Activated CD4-positive, alpha-beta T cell treated with anti-CD3 and anti-CD28 coated beads, Interleukin-2, amount 10 ng/mL, durations not matched to agents 24 days and 14 days (primary cell): ENCODE data around the gene DPP10. TPM values are rescaled to one million over a fixed set of nuclear protein-coding genes. Genes with fewer than 3 reads are reported as not detected.

Source experiments
- DNase-seq: peaks from one replicate; pipeline ENCODE4 v3.0.0; 2022
- H3K27ac Mint-ChIP-seq: one replicate; pipeline ENCODE4 v1.8.0; 2022; ENCODE audit warnings: mild to moderate bottlenecking, mixed read lengths
- H3K27me3 Mint-ChIP-seq: one replicate; pipeline ENCODE4 v1.8.0; 2022; ENCODE audit warnings: mixed read lengths
- H3K36me3 Mint-ChIP-seq: one replicate; pipeline ENCODE4 v1.8.0; 2022; ENCODE audit warnings: low read depth, mild to moderate bottlenecking, mixed read lengths
- H3K4me1 Mint-ChIP-seq: one replicate; pipeline ENCODE4 v1.8.0; 2021; ENCODE audit warnings: mixed read lengths
- H3K4me3 Mint-ChIP-seq: one replicate; pipeline ENCODE4 v1.8.0; 2022; ENCODE audit warnings: mild to moderate bottlenecking, moderate library complexity, mixed read lengths
- H3K9me3 Mint-ChIP-seq: one replicate; pipeline ENCODE4 v1.8.0; 2021; ENCODE audit warnings: mixed read lengths
- intact Hi-C: fragments of 100-400 bp; cut with micrococcal nuclease; formaldehyde crosslinking; loops from one replicate; pipeline ENCODE4 v1.15.1; 2023
- total RNA-seq: library from RNA; stranded (reverse); gene quantifications from 2 replicates; pipeline ENCODE4 v1.2.3, GENCODE V29; 2022

Gene DPP10
- total RNA-seq, 1 donor from 2014 or later: not detected

DNA sequence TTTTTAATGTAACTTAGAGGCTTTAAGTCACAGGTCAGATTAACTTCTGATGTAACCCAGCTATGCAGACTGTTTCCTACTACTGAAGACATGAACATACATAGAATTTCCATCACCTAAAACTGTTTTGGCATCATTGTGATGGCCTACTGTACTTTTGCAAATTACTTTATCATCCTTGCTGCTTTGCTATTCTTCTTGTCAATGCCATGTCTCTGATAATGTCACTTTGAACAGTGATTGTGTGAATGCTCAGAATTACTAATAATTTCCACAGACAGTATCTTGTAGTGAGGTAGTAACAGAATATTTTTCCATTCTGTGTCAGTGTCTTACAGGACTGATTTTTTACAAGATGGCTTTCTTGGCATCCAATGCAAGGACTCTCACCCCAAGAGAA lies 663.5 kb downstream of the DPP10 start:
- Mint-ChIP-seq H3K27me3 (no peaks in the 10 kb centered on the region), H3K4me1 (no peaks in the 10 kb centered on the region), H3K36me3 (no peaks in the 10 kb centered on the region), H3K9me3 (peaks cover 4% of the 10 kb centered on the region), H3K27ac (no peak overlapping the region), H3K4me3 (no peak overlapping the region)
- no peak for DNase-seq
- intact Hi-C loops: no loop called here

DNA sequence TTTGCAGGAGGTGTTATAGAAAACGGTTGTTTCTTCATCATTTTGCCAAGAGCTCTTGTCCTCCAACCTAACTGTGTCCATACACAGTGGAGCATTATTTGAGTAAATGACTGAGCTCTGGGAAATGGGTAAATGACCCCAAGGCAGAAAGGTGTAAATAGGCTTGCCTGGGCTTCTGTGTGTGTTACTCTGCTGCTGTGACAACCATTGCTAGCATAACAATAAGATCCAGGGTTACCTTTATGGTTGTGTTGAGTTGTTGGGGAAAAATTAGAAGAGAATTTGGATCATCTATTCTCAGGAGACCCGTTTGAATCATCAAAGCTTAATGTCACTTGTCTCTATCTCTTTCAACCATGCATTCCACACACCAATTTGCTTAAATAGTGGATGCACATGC lies 672.7 kb downstream of the DPP10 start:
- Mint-ChIP-seq H3K27ac (no peak overlapping the region), H3K9me3 (no peaks in the 10 kb centered on the region), H3K4me3 (no peak overlapping the region)

DNA sequence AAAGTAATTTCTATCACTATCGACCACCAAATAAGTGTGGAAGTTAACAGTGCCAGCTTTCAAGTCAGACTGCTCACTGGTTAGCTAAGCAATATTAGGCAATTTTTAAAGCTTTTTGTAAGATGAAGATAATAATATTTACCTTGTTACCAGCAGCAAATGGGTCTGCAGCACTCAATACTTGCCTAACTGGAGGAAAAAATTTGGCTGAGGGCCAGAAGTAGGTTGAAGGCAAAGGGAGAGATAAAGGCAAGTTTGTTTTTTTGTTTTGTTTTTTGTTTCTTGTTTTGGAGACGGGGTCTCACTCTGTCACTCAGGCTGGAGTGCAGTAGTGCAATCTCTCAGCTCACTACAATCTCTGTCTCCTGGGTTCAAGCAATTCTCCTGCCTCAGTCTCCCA lies 675.9 kb downstream of the DPP10 start:
- H3K27ac Mint-ChIP-seq: no peak overlapping the region
- intact Hi-C loops: no loop called here
- no peaks in the 10 kb centered on the region for H3K4me1 Mint-ChIP-seq
- H3K36me3 Mint-ChIP-seq: no peaks in the 10 kb centered on the region
- H3K9me3 Mint-ChIP-seq: no peaks in the 10 kb centered on the region
- no peak for DNase-seq
- no peaks in the 10 kb centered on the region for H3K27me3 Mint-ChIP-seq
- no peak overlapping the region for H3K4me3 Mint-ChIP-seq

More for the DNA sequence above, 672.7 kb downstream of the DPP10 start:
- intact Hi-C loops: no loop called here
- Mint-ChIP-seq H3K36me3 (no peaks in the 10 kb centered on the region), H3K4me1 (no peaks in the 10 kb centered on the region), H3K27me3 (no peaks in the 10 kb centered on the region)
- DNase-seq: no peak

GRCh38 chr2:115119086-115119485 lies 676.6 kb downstream of the DPP10 start:
- H3K9me3 Mint-ChIP-seq: no peaks in the 10 kb centered on the region
- DNase-seq: no peak
- H3K4me1 Mint-ChIP-seq: no peaks in the 10 kb centered on the region
- H3K27me3 Mint-ChIP-seq: no peaks in the 10 kb centered on the region
- no peak overlapping the region for H3K4me3 Mint-ChIP-seq
- H3K36me3 Mint-ChIP-seq: no peaks in the 10 kb centered on the region
- intact Hi-C loops: no loop called here
- H3K27ac Mint-ChIP-seq: no peak overlapping the region

DNA sequence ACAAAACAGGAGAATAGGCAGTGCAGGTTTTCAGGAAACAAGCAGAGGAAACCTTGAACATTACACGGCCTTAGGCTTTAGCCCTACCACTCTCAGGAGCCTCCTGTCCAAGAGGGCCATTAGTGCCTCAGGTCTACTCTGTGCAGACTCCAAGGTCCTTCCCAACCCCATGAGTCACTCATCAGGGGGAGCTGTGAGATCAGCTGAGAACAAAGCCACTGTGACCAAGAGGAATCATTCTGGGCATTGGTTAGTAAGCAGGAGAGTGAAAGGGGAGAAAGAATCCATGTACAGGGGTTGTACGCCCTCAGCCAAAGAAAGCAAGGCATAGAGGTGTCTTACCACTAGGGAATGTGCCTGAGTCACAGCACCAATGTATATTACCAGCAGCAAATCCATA lies 680.3 kb downstream of the DPP10 start:
- Mint-ChIP-seq H3K4me1 (no peaks in the 10 kb centered on the region), H3K27me3 (no peaks in the 10 kb centered on the region), H3K36me3 (no peaks in the 10 kb centered on the region), H3K4me3 (no peak overlapping the region), H3K27ac (no peak overlapping the region), H3K9me3 (no peaks in the 10 kb centered on the region)
- intact Hi-C loops: no loop called here
- DNase-seq: no peak

DNA sequence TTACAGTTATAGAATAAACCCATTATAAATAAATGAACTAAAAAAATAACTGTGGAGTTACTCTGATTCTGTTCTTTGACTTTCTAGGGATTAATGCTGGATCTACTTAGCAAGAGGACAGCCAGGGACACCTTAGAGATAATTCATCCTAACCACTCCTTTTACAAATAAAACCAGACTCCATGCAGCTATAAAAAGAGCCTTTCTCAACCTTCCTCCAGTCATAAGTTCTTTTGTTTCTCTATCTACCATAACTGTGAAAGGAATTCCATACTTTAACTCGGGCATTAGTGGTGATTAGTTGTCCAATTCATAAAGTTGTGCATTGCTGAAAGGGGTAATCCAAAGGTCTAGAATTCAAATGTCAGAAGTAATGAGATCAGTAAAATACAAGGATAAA lies 682.4 kb downstream of the DPP10 start:
- H3K27me3 Mint-ChIP-seq: no peaks in the 10 kb centered on the region
- no peak overlapping the region for H3K27ac Mint-ChIP-seq
- no peaks in the 10 kb centered on the region for H3K4me1 Mint-ChIP-seq
- intact Hi-C loops: no loop called here
- no peaks in the 10 kb centered on the region for H3K36me3 Mint-ChIP-seq
- no peaks in the 10 kb centered on the region for H3K9me3 Mint-ChIP-seq
- H3K4me3 Mint-ChIP-seq: no peak overlapping the region
- no peak for DNase-seq

DNA sequence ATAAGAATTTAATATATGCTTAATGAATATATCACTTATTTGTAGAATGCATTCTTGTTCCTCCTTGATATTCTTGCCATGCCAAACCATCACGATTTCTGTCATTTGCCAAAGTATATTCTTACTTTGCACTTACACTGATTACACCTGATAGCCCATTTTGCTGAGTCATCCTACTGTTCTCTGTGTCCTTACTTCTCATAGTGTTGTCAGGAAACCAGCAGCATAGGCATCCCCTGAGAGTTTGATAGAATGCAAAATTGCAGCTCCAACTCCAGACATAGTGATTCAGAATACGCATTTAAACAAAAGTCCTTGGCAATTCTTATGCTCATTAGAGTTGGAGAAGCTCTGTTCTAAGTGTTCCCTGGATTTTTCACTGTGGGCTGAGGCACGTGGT lies 687.1 kb downstream of the DPP10 start:
- no peaks in the 10 kb centered on the region for H3K9me3 Mint-ChIP-seq

GRCh38 chr2:115160531-115161080 lies 718.2 kb downstream of the DPP10 start:
- Mint-ChIP-seq H3K36me3 (no peaks in the 10 kb centered on the region), H3K9me3 (peaks cover 4% of the 10 kb centered on the region), H3K4me1 (no peaks in the 10 kb centered on the region), H3K4me3 (no peak overlapping the region), H3K27ac (no peak overlapping the region), H3K27me3 (peaks cover 25% of the 10 kb centered on the region)
- DNase-seq: no peak
- intact Hi-C loops: no loop called here

More for the DNA sequence above, 687.1 kb downstream of the DPP10 start:
- no peaks in the 10 kb centered on the region for H3K4me1 Mint-ChIP-seq
- H3K27me3 Mint-ChIP-seq: no peaks in the 10 kb centered on the region
- no peak overlapping the region for H3K4me3 Mint-ChIP-seq
- no peak overlapping the region for H3K27ac Mint-ChIP-seq
- DNase-seq: no peak
- intact Hi-C loops: no loop called here
- H3K36me3 Mint-ChIP-seq: no peaks in the 10 kb centered on the region

DNA sequence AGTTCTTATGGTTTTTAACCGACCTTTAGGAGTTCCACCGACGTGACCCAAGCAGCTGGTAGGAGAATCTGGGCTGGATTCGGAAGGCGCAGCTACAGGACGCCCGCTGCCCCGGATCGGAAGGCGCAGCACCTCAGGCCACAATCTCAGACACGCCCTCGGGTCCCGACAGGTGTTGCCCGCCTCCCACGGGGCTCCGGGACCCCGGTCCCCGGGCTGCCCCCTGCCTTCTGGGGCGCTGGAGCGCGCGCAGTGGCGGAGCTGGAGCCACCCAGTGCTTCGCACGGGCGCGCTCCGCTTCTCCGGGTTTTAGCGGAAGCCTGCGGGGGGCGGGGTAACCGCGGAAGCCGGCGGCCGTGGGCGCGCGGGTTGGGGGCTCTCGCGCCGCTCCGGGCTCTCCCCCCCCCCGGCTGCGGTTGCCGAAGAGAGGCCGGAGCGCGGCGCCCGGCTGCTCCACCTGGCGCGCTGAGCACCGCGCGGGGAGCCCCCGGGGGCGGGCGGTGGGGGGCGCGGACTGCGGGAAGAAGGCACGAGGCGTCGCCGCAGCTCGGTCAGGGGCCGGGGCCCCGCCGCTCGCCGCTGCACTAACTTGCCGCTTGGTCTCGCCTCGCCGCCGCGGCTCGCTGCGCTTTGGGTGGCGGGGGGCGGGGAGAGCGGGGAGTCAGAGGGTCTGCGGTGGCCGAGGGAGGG lies 718.8 kb downstream of the DPP10 start:
- peaks cover 4% of the 10 kb centered on the region for H3K9me3 Mint-ChIP-seq
- no peak for DNase-seq
- no peak overlapping the region for H3K27ac Mint-ChIP-seq
- no peaks in the 10 kb centered on the region for H3K4me1 Mint-ChIP-seq
- peaks cover 25% of the 10 kb centered on the region for H3K27me3 Mint-ChIP-seq
- no peak overlapping the region for H3K4me3 Mint-ChIP-seq
- no peaks in the 10 kb centered on the region for H3K36me3 Mint-ChIP-seq
- intact Hi-C loops: no loop called here

GRCh38 chr2:115161771-115162493 lies 719.5 kb downstream of the DPP10 start:
- intact Hi-C loops: no loop called here
- Mint-ChIP-seq H3K27me3 (peaks cover 25% of the 10 kb centered on the region), H3K36me3 (no peaks in the 10 kb centered on the region), H3K4me1 (no peaks in the 10 kb centered on the region), H3K4me3 (no peak overlapping the region), H3K9me3 (peaks cover 4% of the 10 kb centered on the region), H3K27ac (no peak overlapping the region)
- no peak for DNase-seq

DNA sequence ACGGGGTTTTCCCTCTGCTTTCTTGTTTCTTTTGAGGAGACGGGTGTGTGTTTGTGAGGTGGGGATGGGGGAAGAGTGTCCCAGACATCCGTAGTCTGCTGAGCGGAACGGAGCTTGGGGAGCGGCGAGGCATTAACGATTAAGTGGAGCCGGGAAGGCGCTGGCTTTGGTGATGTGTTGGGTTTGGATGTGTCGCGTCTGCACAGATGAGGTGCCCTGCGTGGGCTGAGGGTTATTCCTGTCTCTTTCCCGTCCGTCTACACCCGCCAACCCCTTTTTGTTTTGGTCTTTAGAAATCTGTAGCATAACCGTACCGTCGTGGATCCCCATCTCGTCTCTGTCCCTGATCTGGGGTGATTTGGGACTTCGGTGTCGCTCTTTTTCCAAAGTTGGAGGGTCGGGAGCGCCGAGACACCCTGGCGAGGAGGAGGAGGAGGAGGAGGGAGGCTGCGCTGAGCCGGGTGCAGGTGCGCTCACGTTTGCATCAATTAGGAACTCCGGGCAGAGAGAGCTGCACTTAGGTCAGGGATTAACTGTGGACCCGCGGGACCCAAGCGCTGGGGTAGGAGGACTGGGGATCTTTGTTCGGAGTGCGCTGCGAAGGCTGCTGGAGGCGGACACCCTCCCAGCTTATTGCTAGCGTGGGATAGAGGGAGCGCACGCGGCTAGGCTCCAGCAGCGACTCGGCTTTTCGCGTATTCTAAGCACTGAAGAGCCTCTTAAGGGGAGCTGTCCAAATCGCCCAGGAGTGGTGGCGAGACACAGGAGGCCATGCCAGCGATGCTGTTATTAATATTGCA lies 720.3 kb downstream of the DPP10 start:
- no peak overlapping the region for H3K4me3 Mint-ChIP-seq
- intact Hi-C loops: no loop called here
- no peak for DNase-seq
- H3K36me3 Mint-ChIP-seq: no peaks in the 10 kb centered on the region
- no peak overlapping the region for H3K27ac Mint-ChIP-seq
- H3K9me3 Mint-ChIP-seq: peaks cover 4% of the 10 kb centered on the region
- no peaks in the 10 kb centered on the region for H3K4me1 Mint-ChIP-seq
- peaks cover 25% of the 10 kb centered on the region for H3K27me3 Mint-ChIP-seq

- no peaks in the 10 kb centered on the region for H3K4me1 Mint-ChIP-seq
- intact Hi-C loops: no loop called here
- no peak for DNase-seq
- no peak overlapping the region for H3K4me3 Mint-ChIP-seq
- peaks cover 4% of the 10 kb centered on the region for H3K9me3 Mint-ChIP-seq
- no peak overlapping the region for H3K27ac Mint-ChIP-seq
- peaks cover 25% of the 10 kb centered on the region for H3K27me3 Mint-ChIP-seq
- no peaks in the 10 kb centered on the region for H3K36me3 Mint-ChIP-seq
These were observed 721.1 kb downstream of the DPP10 start for GRCh38 chr2:115163572-115163971.

GRCh38 chr2:115165529-115166109 lies 723.2 kb downstream of the DPP10 start:
- Mint-ChIP-seq H3K36me3 (no peaks in the 10 kb centered on the region), H3K4me1 (no peaks in the 10 kb centered on the region), H3K27me3 (peaks cover 19% of the 10 kb centered on the region), H3K4me3 (no peak overlapping the region), H3K27ac (no peak overlapping the region), H3K9me3 (peaks cover 3% of the 10 kb centered on the region)
- intact Hi-C loops: no loop called here
- DNase-seq: no peak

DNA sequence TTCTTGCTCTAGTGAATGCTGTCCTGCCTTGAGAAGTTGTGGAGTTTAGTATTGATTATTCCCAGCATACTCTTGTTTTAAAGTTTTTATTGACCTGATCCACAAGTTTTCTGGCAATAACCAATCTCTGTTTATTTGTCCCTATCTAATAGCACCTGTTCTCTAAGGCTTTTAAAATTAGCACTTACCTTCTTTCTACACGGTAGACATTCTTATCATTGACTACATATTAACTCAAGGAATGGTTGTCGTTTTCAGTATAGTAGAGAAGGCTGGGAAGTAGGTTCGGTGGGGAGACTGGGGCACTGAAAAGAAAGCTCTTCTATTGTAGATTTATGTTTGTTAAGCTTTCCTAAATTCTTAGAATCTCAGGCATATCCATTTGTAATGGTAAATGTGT lies 726.0 kb downstream of the DPP10 start:
- peaks cover 3% of the 10 kb centered on the region for H3K27me3 Mint-ChIP-seq
- intact Hi-C loops: no loop called here
- DNase-seq: no peak
- H3K4me3 Mint-ChIP-seq: no peak overlapping the region
- no peaks in the 10 kb centered on the region for H3K4me1 Mint-ChIP-seq
- no peak overlapping the region for H3K27ac Mint-ChIP-seq
- H3K9me3 Mint-ChIP-seq: no peaks in the 10 kb centered on the region
- no peaks in the 10 kb centered on the region for H3K36me3 Mint-ChIP-seq
